ENCODE data around the gene CASTOR2. TPM values are rescaled to one million over a fixed set of nuclear protein-coding genes. Genes with fewer than 3 reads are reported as not detected.

CASTOR2 gene
- total and polyA plus RNA-seq, 4 donors: 0.76 to 6.8 (median 4.1) TPM

Other genes starting within 250 kb of the CASTOR2 start
- 10 to 100 TPM in 1 of 2 donors, 1 to 10 TPM in 1; 8.3 to 46.2 TPM for gene NCF1, start 190.7 kb upstream of the CASTOR2 start, total RNA-seq
- gene NCF1, start 190.7 kb upstream of the CASTOR2 start, polyA plus RNA-seq: 10 to 100 TPM; 23.8 to 91.9 TPM
- 10 to 100 TPM; 21.9 to 28.4 TPM for gene GTF2IRD2, start 113.1 kb upstream of the CASTOR2 start, total RNA-seq
- 10 to 100 TPM in 1 of 2 donors, 1 to 10 TPM in 1; 5.3 to 25.8 TPM for gene GTF2IRD2, start 113.1 kb upstream of the CASTOR2 start, polyA plus RNA-seq
- 10 to 100 TPM; 30.5 to 44.3 TPM for gene RCC1L, start 109.1 kb downstream of the CASTOR2 start, total RNA-seq
- 10 to 100 TPM; 28.2 to 35.1 TPM for gene RCC1L, start 109.1 kb downstream of the CASTOR2 start, polyA plus RNA-seq
- 10 to 100 TPM; 42.0 to 76.8 TPM for gene GTF2IRD2B, start 127.9 kb downstream of the CASTOR2 start, total RNA-seq
- gene GTF2IRD2B, start 127.9 kb downstream of the CASTOR2 start, polyA plus RNA-seq: 10 to 100 TPM; 13.3 to 20.8 TPM